ENCODE results near the gene IQCE.

Gene IQCE

DNA sequence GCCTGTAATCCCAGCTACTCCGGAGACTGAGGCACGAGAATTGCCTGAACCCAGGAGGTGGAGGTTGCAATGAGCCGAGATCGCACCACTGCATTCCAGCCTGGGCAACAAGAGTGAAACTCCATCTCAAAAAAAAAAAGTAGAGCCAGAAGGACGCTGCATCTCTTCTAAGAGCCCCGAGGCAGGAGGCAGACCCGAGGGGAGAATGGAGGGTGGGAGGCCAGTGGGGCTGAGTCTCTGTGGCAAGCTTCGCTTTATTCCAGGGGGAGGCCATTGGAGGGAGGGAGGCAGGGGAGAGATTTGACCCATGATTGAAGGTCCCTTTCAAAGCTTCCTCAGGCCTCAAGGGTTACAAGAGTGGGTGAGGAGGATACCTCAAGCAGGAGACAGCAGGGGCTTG lies 91.7 kb downstream of the IQCE start:
- no peak overlapping the region for H3K27ac ChIP-seq
- TF ChIP-seq, protein P1, sequence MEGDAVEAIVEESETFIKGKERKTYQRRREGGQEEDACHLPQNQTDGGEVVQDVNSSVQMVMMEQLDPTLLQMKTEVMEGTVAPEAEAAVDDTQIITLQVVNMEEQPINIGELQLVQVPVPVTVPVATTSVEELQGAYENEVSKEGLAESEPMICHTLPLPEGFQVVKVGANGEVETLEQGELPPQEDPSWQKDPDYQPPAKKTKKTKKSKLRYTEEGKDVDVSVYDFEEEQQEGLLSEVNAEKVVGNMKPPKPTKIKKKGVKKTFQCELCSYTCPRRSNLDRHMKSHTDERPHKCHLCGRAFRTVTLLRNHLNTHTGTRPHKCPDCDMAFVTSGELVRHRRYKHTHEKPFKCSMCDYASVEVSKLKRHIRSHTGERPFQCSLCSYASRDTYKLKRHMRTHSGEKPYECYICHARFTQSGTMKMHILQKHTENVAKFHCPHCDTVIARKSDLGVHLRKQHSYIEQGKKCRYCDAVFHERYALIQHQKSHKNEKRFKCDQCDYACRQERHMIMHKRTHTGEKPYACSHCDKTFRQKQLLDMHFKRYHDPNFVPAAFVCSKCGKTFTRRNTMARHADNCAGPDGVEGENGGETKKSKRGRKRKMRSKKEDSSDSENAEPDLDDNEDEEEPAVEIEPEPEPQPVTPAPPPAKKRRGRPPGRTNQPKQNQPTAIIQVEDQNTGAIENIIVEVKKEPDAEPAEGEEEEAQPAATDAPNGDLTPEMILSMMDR (IDR thresholded peaks at IDR 0.05): no peak
- no peak for DNase-seq (ENCODE audit: low spot score)
- no peak overlapping the region for H3K4me3 ChIP-seq

DNA sequence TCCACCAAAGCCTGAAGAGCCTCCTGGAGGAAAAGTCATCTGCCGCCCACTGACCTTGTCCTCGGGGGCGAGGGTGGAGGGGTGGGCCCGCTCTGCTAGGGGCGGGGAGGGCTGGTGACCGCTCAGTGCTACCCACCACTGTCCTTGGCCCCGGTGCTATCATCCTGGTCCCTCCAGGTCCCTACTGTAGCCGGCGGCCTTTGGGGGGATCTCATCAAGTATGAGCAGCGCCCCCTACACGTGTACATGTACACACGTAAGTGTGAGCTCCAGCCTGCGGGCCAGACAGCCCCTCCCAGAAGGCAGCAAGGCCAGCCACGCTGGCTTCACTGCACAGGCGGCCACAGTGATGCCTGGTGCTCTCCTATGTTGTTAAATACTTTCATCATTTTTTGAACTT lies 92.6 kb downstream of the IQCE start:
- no peak overlapping the region for H3K4me3 ChIP-seq
- TF ChIP-seq, protein P1 (IDR thresholded peaks at IDR 0.05): no peak
- DNase-seq (ENCODE audit: low spot score): no peak
- H3K27ac ChIP-seq: no peak overlapping the region

DNA sequence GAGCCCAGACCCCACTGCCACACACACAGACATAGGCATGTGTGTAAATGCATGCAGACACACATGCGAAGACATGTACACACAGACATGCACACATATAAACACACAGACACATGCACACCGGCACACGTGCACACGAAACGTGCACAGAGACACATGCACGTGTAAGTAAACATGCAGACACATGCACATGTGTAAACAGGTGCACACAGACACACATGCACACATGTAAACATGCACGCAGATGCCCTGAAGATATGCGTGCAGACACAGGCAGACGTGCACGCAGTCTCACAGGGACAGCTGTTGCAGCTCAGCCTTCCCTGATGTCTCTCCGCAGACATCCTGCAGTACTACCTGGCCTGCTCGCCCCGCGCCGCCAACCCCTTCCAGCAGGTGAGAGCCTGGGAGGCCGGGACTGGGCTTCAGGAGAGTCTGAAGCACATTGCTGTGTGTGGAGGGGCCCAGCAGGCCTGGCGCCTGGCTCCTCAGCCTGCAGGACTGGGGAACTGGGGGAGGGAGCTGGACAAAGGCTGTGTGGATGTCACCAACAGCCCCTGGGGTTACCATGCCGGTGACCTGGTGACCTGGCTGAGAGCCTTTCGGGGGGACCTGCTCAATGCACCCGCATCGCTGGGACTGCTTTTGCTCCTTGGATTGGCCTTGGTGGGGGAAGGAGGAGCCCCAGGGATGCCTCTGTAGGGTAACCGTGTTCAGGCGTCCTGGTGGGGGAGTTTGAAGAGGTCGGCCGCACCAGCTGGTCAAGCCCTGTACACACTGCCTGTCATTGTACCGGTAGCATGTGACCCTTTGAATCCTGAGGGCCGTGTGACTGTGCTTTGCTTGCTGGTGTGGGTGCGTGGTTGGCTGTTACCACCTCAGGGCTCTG lies 93.3 kb downstream of the IQCE start:
- DNase-seq (ENCODE audit: low spot score): no peak
- TF ChIP-seq, protein P1 (IDR thresholded peaks at IDR 0.05): no peak
- H3K27ac ChIP-seq: no peak overlapping the region
- H3K4me3 ChIP-seq: no peak overlapping the region

DNA sequence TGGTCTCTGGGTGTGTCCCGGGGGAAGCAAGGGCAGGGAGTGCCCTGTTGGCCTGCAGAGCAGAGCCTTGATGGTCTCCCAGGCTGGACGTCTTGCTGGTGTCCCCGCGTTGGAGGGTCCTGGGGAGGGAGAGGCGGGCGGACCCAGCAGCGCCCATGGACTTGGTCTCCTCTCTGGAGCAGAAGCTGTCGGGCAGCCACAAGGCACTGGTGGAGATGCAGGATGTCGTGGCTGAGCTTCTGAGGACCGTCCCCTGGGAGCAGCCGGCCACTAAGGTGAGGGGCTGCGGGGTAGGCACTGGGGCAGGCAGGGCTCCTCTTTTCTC lies 93.9 kb downstream of the IQCE start:
- Histone ChIP-seq H3K27ac (no peak overlapping the region), H3K4me3 (no peak overlapping the region)
- TF ChIP-seq, protein P1 (IDR thresholded peaks at IDR 0.05): no peak
- DNase-seq (ENCODE audit: low spot score): no peak

DNA sequence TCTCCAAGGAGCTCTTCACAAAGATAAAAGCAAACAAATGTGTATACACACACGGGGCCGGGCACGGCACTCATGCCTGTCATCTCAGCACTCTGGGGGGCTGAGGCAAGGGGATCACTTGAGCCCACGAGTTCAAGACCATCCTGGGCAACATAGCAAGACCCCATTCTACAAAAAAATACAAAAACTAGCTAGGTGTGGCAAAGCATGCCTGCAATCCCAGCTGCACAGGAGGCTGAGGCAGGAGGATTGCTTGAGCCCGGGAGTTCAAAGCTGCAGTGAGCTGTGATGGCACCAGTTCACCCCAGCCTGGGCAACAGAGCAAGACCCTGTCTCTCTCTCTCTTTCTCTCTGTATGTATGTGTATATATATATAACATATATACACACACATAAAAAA lies 95.3 kb downstream of the IQCE start:
- DNase-seq (ENCODE audit: low spot score): no peak
- no peak overlapping the region for H3K4me3 ChIP-seq
- TF ChIP-seq, protein P1 (IDR thresholded peaks at IDR 0.05): no peak
- H3K27ac ChIP-seq: no peak overlapping the region

DNA sequence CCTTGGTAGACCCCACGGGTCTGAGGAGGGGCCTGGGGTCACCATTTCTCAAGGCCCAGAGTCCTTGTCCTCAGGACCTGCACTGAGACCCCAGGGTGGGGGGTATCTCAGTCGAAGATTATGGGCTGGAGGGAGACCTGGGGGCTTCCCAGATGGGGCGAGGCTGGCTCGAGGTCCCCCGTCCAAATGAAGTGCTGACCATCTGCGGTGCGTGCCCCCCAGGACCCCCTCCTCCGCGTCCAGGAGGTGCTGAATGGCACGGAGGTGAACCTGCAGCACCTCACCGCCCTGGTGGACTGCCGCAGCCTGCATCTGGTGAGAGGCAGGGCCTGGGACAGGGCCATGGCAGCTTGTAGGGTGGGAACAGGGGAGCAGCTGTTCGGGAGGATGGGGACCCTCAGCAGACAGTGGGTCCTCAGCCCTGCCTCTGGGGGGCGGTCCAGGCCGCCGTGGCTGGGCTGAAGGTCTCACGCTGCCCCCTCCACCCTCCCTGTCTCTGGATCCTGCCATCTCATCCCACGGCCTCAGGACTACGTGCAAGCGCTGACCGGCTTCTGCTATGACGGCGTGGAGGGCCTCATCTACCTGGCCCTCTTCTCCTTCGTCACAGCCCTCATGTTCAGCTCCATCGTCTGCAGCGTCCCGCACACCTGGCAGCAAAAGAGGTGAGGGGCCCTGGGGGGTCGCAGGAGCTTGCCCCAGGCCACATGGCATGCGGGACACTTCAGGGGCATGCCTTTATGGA lies 97.3 kb downstream of the IQCE start:
- Histone ChIP-seq H3K27ac (no peak overlapping the region), H3K4me3 (no peak overlapping the region)
- no peak for DNase-seq (ENCODE audit: low spot score)
- TF ChIP-seq, protein P1 (IDR thresholded peaks at IDR 0.05): no peak

DNA sequence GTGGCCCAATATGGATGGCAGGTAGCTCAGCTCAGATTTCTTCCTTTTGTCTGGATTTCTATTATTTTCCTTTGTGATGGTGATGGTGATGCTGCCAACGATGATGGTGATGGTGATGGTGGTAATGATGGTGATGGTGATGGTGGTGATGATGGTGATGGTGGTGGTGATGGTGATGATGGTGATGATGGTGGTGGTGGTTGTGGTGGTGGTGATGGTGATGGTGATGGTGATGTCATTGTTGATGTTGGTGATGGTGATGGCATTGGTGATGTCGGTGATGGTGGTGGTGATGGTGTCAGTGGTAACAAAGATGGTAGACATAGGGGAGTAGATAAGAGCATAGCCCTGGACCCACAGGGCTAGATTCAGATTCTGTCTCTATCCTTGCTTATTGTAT lies 98.4 kb downstream of the IQCE start:
- no peak overlapping the region for H3K4me3 ChIP-seq
- TF ChIP-seq, protein P1 (IDR thresholded peaks at IDR 0.05): no peak
- no peak overlapping the region for H3K27ac ChIP-seq
- no peak for DNase-seq (ENCODE audit: low spot score)
